Measurements from ENCODE around the gene ZNF628.

- TF ChIP-seq, protein P1, sequence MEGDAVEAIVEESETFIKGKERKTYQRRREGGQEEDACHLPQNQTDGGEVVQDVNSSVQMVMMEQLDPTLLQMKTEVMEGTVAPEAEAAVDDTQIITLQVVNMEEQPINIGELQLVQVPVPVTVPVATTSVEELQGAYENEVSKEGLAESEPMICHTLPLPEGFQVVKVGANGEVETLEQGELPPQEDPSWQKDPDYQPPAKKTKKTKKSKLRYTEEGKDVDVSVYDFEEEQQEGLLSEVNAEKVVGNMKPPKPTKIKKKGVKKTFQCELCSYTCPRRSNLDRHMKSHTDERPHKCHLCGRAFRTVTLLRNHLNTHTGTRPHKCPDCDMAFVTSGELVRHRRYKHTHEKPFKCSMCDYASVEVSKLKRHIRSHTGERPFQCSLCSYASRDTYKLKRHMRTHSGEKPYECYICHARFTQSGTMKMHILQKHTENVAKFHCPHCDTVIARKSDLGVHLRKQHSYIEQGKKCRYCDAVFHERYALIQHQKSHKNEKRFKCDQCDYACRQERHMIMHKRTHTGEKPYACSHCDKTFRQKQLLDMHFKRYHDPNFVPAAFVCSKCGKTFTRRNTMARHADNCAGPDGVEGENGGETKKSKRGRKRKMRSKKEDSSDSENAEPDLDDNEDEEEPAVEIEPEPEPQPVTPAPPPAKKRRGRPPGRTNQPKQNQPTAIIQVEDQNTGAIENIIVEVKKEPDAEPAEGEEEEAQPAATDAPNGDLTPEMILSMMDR (IDR thresholded peaks at IDR 0.05) = no peak
- TF ChIP-seq ZFX (IDR thresholded peaks at IDR 0.05; ENCODE audit: borderline replicate concordance) = no peak
Measured at GRCh38 chr19:55441319-55441691, 35.1 kb upstream of the ZNF628 start.

All from 22Rv1 (cell line).